HG03432 (cell line): ENCODE data around the gene ANKRD16.
A peak's percentile ranks its signal among the peaks of the same experiment; 100 is the strongest.
"Not testable (repeated sequence)": the region's sequence is repeated elsewhere in the genome, so short reads cannot be mapped to it uniquely, and the experiment has no call there.

Experiments
- ATAC-seq: cut with Tn5 transposase; IDR thresholded peaks from one replicate; pipeline ENCODE4 v1.9.1; 2021; ENCODE audit warnings: mild to moderate bottlenecking, moderate library complexity; ENCODE audit not compliant: unreplicated experiment

Gene ANKRD16

GRCh38 chr10:5889624-5890451 lies at the start of gene ANKRD16, which contains the start of gene FBH1:
Gene ANKRD16, minus strand, starts transcription at chr10:5889893. Its CDS starts 539 bp downstream, at chr10:5889354.
Gene FBH1, plus strand, starts transcription at chr10:5890243. Its CDS starts 103 bp downstream, at chr10:5890346.
- ATAC-seq: peak; percentile 86

- ATAC-seq: no peak
Observed at GRCh38 chr10:5938291-5938690, 48.6 kb upstream of the ANKRD16 start.

GRCh38 chr10:5937016-5937415 lies 47.3 kb upstream of the ANKRD16 start:
- no peak for ATAC-seq

GRCh38 chr10:5935628-5936027 lies 45.9 kb upstream of the ANKRD16 start:
- no peak for ATAC-seq

GRCh38 chr10:5933909-5934546 lies 44.3 kb upstream of the ANKRD16 start:
- no peak for ATAC-seq

GRCh38 chr10:5932345-5932744 lies 42.7 kb upstream of the ANKRD16 start:
- no peak for ATAC-seq

- no peak for ATAC-seq
Observed at GRCh38 chr10:5930272-5930671, 40.6 kb upstream of the ANKRD16 start.

GRCh38 chr10:5929442-5929841 lies 39.7 kb upstream of the ANKRD16 start:
- ATAC-seq: no peak

GRCh38 chr10:5927306-5927705 lies 37.6 kb upstream of the ANKRD16 start:
- ATAC-seq: no peak

GRCh38 chr10:5924889-5925288 lies 35.2 kb upstream of the ANKRD16 start:
- ATAC-seq: no peak

GRCh38 chr10:5921746-5922145 lies 32.1 kb upstream of the ANKRD16 start:
- no peak for ATAC-seq

GRCh38 chr10:5919568-5919967 lies 29.9 kb upstream of the ANKRD16 start:
- ATAC-seq: no peak

GRCh38 chr10:5918763-5919162 lies 29.1 kb upstream of the ANKRD16 start:
- ATAC-seq: no peak

- no peak for ATAC-seq
Observed at GRCh38 chr10:5917305-5917704, 27.6 kb upstream of the ANKRD16 start.

- ATAC-seq: no peak
Observed at GRCh38 chr10:5915451-5915850, 25.8 kb upstream of the ANKRD16 start.

GRCh38 chr10:5913736-5914135 lies 24.0 kb upstream of the ANKRD16 start:
- ATAC-seq: no peak

GRCh38 chr10:5911670-5912069 lies 22.0 kb upstream of the ANKRD16 start:
- no peak for ATAC-seq

- ATAC-seq: no peak
Observed at GRCh38 chr10:5910323-5911100, 20.8 kb upstream of the ANKRD16 start.

GRCh38 chr10:5908676-5909075 lies 19.0 kb upstream of the ANKRD16 start:
- ATAC-seq: not testable (repeated sequence)

- ATAC-seq: no peak
Observed at GRCh38 chr10:5906651-5907050, 17.0 kb upstream of the ANKRD16 start.

GRCh38 chr10:5905854-5906507 lies 16.3 kb upstream of the ANKRD16 start:
- ATAC-seq: no peak
